Prostate gland (tissue), 2 donors: ENCODE data around the gene SMARCE1.
"Not testable (repeated sequence)": the region's sequence is repeated elsewhere in the genome, so short reads cannot be mapped to it uniquely, and the experiment has no call there.

ENCODE experiments used
- POLR2A ChIP-seq: fragments of 450-650 bp; IDR thresholded peaks from one replicate; pipeline ENCODE4 v1.6.1; 2016; ENCODE audit warnings: antibody characterized with exemption, mild to moderate bottlenecking
- POLR2AphosphoS5 ChIP-seq: sonication (generic); formaldehyde crosslinking; IDR thresholded peaks from one replicate; pipeline ENCODE4 v1.6.1; 2017; ENCODE audit warnings: antibody characterized with exemption
- TF ChIP-seq, protein P1 (sequence below), 4 experiments: fragments of 200-600 bp in 2 of 4; fragments of 450-650 bp in 2 of 4; sonication (generic) in 2 of 4; IDR thresholded peaks; 1 replicate in 3 of 4; 2 replicates in 1 of 4; pipeline ENCODE4 v1.5.1; 2016 to 2019; ENCODE audit warnings: antibody characterized with exemption in 4 of 4, mild to moderate bottlenecking in 2 of 4, moderate library complexity in 2 of 4

DNA sequence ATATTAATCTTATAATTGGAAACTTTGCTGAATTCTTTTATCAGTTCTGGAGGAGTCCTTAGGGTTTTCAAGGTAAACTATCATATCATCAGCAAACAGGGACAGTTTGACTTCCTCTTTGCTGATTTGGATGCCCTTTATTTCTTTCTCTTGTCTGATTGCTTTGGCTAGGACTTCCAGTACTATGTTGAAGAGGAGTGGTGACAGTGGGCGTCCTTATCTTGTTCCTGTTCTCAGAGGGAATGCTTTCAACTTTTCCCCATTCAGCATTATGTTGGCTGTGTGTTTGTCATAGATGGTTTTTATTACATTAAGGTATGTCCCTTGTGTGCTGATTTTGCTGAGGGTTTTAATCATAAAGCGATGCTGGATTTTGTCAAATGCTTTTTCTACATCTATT, 62.7 kb downstream of the SMARCE1 start:
- TF ChIP-seq, protein P1, sequence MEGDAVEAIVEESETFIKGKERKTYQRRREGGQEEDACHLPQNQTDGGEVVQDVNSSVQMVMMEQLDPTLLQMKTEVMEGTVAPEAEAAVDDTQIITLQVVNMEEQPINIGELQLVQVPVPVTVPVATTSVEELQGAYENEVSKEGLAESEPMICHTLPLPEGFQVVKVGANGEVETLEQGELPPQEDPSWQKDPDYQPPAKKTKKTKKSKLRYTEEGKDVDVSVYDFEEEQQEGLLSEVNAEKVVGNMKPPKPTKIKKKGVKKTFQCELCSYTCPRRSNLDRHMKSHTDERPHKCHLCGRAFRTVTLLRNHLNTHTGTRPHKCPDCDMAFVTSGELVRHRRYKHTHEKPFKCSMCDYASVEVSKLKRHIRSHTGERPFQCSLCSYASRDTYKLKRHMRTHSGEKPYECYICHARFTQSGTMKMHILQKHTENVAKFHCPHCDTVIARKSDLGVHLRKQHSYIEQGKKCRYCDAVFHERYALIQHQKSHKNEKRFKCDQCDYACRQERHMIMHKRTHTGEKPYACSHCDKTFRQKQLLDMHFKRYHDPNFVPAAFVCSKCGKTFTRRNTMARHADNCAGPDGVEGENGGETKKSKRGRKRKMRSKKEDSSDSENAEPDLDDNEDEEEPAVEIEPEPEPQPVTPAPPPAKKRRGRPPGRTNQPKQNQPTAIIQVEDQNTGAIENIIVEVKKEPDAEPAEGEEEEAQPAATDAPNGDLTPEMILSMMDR (IDR thresholded peaks at IDR 0.05), result not testable (repeated sequence)
- TF ChIP-seq POLR2AphosphoS5, POLR2A: not testable (repeated sequence)
